H1 (cell line): ENCODE measurements around the gene BTBD16.

Experiments
- CBX5 ChIP-seq: fragments of 300-800, 300-1000 bp; sonication (generic); IDR thresholded peaks from 2 replicates; pipeline ENCODE4 v1.7.1; 2016; ENCODE audit warnings: antibody characterized with exemption, low read length, low read depth
- EGR1 ChIP-seq: IDR thresholded peaks from 2 replicates; pipeline ENCODE4 v1.6.1; 2011; ENCODE audit warnings: low read depth, low read length, borderline replicate concordance
- EP300 ChIP-seq, 2 experiments: IDR thresholded peaks; 1 replicate in 1 of 2; 2 replicates in 1 of 2; pipeline ENCODE4 v1.6.1; 2011 to 2012; ENCODE audit warnings: low read depth in 2 of 2, low read length in 2 of 2, mild to moderate bottlenecking in 2 of 2, borderline replicate concordance in 1 of 2, inconsistent platforms in 1 of 2, moderate library complexity in 1 of 2
- EZH2 ChIP-seq: fragments of 200-600 bp; sonication (generic); IDR thresholded peaks from 2 replicates; pipeline ENCODE4 v1.7.1; 2012; ENCODE audit warnings: low read depth, mild to moderate bottlenecking, moderate library complexity, low read length, inconsistent platforms; ENCODE audit not compliant: severe bottlenecking
- JUND ChIP-seq: IDR thresholded peaks from 2 replicates; pipeline ENCODE4 v1.6.1; 2011; ENCODE audit warnings: mild to moderate bottlenecking, improper control_type of control experiment, low read length
- PHF8 ChIP-seq: fragments of 200-600 bp; sonication (generic); conservative IDR thresholded peaks from 2 replicates; pipeline ENCODE4 v1.7.1; 2012; ENCODE audit warnings: low read depth, mild to moderate bottlenecking, inconsistent platforms, low read length, moderate library complexity
- POLR2AphosphoS5 ChIP-seq: IDR thresholded peaks from 2 replicates; pipeline ENCODE4 v1.6.1; 2011; ENCODE audit warnings: low read depth, low read length
- RAD21 ChIP-seq, 2 experiments: IDR thresholded peaks in 1 of 2; conservative IDR thresholded peaks in 1 of 2; 2 replicates each; pipeline ENCODE4 v1.6.1; 2011; ENCODE audit warnings: low read depth in 2 of 2, low read length in 2 of 2, improper control_type of control experiment in 1 of 2, inconsistent platforms in 1 of 2, mild to moderate bottlenecking in 1 of 2, moderate library complexity in 1 of 2
- TAF1 ChIP-seq: IDR thresholded peaks from 2 replicates; pipeline ENCODE4 v1.6.1; 2011; ENCODE audit warnings: mild to moderate bottlenecking, low read depth, low read length
- TEAD4 ChIP-seq: IDR thresholded peaks from 2 replicates; pipeline ENCODE4 v1.6.1; 2012; ENCODE audit warnings: low read depth, low read length, inconsistent platforms, mixed read lengths
- YY1 ChIP-seq: IDR thresholded peaks from 2 replicates; pipeline ENCODE4 v1.6.1; 2011; ENCODE audit warnings: low read depth, mild to moderate bottlenecking, low read length
- TF ChIP-seq, protein P1 (sequence below), 3 experiments: IDR thresholded peaks; 1 replicate in 2 of 3; 2 replicates in 1 of 3; pipeline versions ENCODE4 v1.5.1 to v1.6.1; 2011; ENCODE audit warnings: low read length in 3 of 3, mild to moderate bottlenecking in 3 of 3, inconsistent platforms in 2 of 3, low read depth in 1 of 3, moderate library complexity in 1 of 3; ENCODE audit not compliant: insufficient read depth in 1 of 3; ENCODE audit errors: control extremely low read depth in 1 of 3
- TF ChIP-seq, protein P2 (sequence below): IDR thresholded peaks from 2 replicates; pipeline ENCODE4 v1.6.1; 2012; ENCODE audit warnings: low read length, inconsistent platforms

DNA sequence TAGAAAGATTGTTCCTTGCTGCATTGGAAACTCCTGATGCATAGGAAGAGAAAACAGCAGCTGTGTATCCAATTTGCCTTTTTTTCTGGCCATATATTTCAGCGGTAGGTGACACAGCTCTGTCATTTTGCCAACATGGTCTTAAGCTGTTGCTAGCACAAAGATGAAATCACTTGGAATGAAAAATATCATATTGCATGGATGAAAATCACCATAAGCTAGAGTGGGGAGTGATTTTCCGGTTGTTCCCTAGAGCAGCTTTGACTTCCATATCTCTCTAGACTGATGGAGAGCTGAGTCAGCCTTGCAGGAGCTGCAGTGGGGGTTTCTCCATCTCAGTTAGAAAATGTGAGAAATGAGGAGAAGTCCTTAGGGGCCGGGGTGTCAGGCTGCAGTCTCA is 38.3 kb upstream of the BTBD16 start:
- TF ChIP-seq CBX5 (no peak), POLR2AphosphoS5 (no peak), YY1 (no peak), PHF8 (no peak), TEAD4 (no peak), TAF1 (no peak), EP300 (IDR thresholded peaks at IDR 0.05; ENCODE audit: borderline replicate concordance in 1 of 2, low read depth in 2 of 2, low read length in 2 of 2) (no peak), RAD21 (IDR thresholded peaks at IDR 0.05 in 1 of 2, conservative IDR thresholded peaks at IDR 0.05 in 1 of 2; ENCODE audit: low read depth in 2 of 2, low read length in 2 of 2) (no peak), EGR1 (no peak), EZH2 (no peak), JUND (no peak)
- TF ChIP-seq, protein P1, sequence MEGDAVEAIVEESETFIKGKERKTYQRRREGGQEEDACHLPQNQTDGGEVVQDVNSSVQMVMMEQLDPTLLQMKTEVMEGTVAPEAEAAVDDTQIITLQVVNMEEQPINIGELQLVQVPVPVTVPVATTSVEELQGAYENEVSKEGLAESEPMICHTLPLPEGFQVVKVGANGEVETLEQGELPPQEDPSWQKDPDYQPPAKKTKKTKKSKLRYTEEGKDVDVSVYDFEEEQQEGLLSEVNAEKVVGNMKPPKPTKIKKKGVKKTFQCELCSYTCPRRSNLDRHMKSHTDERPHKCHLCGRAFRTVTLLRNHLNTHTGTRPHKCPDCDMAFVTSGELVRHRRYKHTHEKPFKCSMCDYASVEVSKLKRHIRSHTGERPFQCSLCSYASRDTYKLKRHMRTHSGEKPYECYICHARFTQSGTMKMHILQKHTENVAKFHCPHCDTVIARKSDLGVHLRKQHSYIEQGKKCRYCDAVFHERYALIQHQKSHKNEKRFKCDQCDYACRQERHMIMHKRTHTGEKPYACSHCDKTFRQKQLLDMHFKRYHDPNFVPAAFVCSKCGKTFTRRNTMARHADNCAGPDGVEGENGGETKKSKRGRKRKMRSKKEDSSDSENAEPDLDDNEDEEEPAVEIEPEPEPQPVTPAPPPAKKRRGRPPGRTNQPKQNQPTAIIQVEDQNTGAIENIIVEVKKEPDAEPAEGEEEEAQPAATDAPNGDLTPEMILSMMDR (IDR thresholded peaks at IDR 0.05; ENCODE audit: control extremely low read depth in 1 of 3, insufficient read depth in 1 of 3, low read depth in 1 of 3, low read length in 3 of 3) = no peak
- TF ChIP-seq, protein P2, sequence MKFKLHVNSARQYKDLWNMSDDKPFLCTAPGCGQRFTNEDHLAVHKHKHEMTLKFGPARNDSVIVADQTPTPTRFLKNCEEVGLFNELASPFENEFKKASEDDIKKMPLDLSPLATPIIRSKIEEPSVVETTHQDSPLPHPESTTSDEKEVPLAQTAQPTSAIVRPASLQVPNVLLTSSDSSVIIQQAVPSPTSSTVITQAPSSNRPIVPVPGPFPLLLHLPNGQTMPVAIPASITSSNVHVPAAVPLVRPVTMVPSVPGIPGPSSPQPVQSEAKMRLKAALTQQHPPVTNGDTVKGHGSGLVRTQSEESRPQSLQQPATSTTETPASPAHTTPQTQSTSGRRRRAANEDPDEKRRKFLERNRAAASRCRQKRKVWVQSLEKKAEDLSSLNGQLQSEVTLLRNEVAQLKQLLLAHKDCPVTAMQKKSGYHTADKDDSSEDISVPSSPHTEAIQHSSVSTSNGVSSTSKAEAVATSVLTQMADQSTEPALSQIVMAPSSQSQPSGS = no peak
